Kidney (tissue), 14 donors: ENCODE results near the gene MED28. TPM values are rescaled to one million over a fixed set of nuclear protein-coding genes. Genes with fewer than 3 reads are reported as not detected.

Experiments used
- DNase-seq, 5 donors: peaks; one replicate each; pipeline ENCODE4 v3.0.0-alpha.2; 2013 to 2020
- FAIRE-seq: peaks from 2 replicates; lab custom pipeline; 2012; peaks lifted over from hg19 to GRCh38; lab: Jason Lieb, UNC
- H3K27ac ChIP-seq, 2 donors: one replicate each; pipeline ENCODE4 v1.7.0; 2013; ENCODE audit warnings: low read depth in 2 of 2, low read length in 2 of 2, inconsistent platforms in 1 of 2
- H3K27me3 ChIP-seq: one replicate; pipeline ENCODE4 v1.7.1; 2013; ENCODE audit warnings: low read length, inconsistent platforms; ENCODE audit not compliant: control insufficient read depth, insufficient read depth
- H3K36me3 ChIP-seq, 3 donors: one replicate each; pipeline versions ENCODE4 v1.7.0 to v1.7.1; 2013; ENCODE audit warnings: low read length in 3 of 3, control low read depth in 1 of 3, inconsistent platforms in 1 of 3; ENCODE audit not compliant: insufficient read depth in 3 of 3, control insufficient read depth in 2 of 3
- H3K4me1 ChIP-seq, 3 donors: one replicate each; pipeline versions ENCODE4 v1.7.0 to v1.7.1; 2013; ENCODE audit warnings: low read length in 3 of 3, inconsistent platforms in 1 of 3, low read depth in 1 of 3; ENCODE audit not compliant: control insufficient read depth in 2 of 3, insufficient read depth in 2 of 3
- H3K4me3 ChIP-seq, 3 donors: one replicate each; pipeline versions ENCODE4 v1.7.0 to v1.8.1; 2013; ENCODE audit warnings: low read length in 3 of 3, control low read depth in 1 of 3, inconsistent platforms in 1 of 3
- H3K9ac ChIP-seq, 3 donors: one replicate each; pipeline versions ENCODE4 v1.7.0 to v1.7.1; 2013; ENCODE audit warnings: low read length in 3 of 3, control low read depth in 1 of 3, inconsistent platforms in 1 of 3
- H3K9me3 ChIP-seq, 3 donors: one replicate each; pipeline versions ENCODE4 v1.7.0 to v1.7.1; 2013; ENCODE audit warnings: low read length in 3 of 3, control low read depth in 1 of 3, inconsistent platforms in 1 of 3; ENCODE audit not compliant: control insufficient read depth in 2 of 3, insufficient read depth in 1 of 3
- CTCF ChIP-seq: IDR thresholded peaks from 3 replicates; pipeline ENCODE4 v1.5.1; 2012; ENCODE audit warnings: mild to moderate bottlenecking, moderate library complexity, borderline replicate concordance; ENCODE audit not compliant: insufficient read depth; ENCODE audit errors: extremely low read depth
- intact Hi-C: fragments of 100-400 bp; cut with DNase I; formaldehyde crosslinking; loops from one replicate; pipeline ENCODE4 v1.11.1; 2022
- polyA plus RNA-seq: library from polyadenylated mRNA; stranded (reverse); fragments of 350-450 nt; fragmentation: Illumina TruSeq; extraction: RNeasy Lipid Tissue Mini Kit (QIAGEN cat#74804); gene quantifications from one replicate; pipeline ENCODE4 v1.2.3, GENCODE V29; 2014; ENCODE audit warnings: low read depth, low replicate concordance; ENCODE audit not compliant: insufficient read depth
- total RNA-seq: library from RNA; stranded (reverse); fragmentation: NEBNext Ultra II Directional; extraction: Animal tissue kit (Norgen Biotek cat#: 25700); gene quantifications from one replicate; pipeline ENCODE4 v1.2.1, GENCODE V29; 2021
- donor health status: control.
- donor health status: control.
- donor health status: control.
- donor health status: control.
- donor health status: control.
- donor health status: DM: yes; HTN: yes; CAD: no.
- donor health status: Normal renal cell carcinoma (clear cell type).

Gene MED28
- total and polyA plus RNA-seq, 2 donors from 2014 or later = 26.1 to 45.2 TPM

GRCh38 chr4:17587094-17587822 lies 27.2 kb upstream of the MED28 start:
- no peak for DNase-seq
- H3K9me3 ChIP-seq = no peaks in the 10 kb centered on the region
- no peak overlapping the region for H3K4me3 ChIP-seq
- no peaks in the 10 kb centered on the region for H3K27me3 ChIP-seq
- no peaks in the 10 kb centered on the region for H3K4me1 ChIP-seq
- H3K9ac ChIP-seq = no peak overlapping the region
- H3K36me3 ChIP-seq = peaks cover under 1 to 55% (median 33%) of the 10 kb centered on the region in 3 donors
- FAIRE-seq = no peak
- no peak overlapping the region for H3K27ac ChIP-seq
- intact Hi-C loops = no loop called here
- TF ChIP-seq CTCF = no peak

- FAIRE-seq (no peak), DNase-seq (no peak)
- H3K9me3 ChIP-seq = no peaks in the 10 kb centered on the region
- no peak overlapping the region for H3K9ac ChIP-seq
- H3K27me3 ChIP-seq = no peaks in the 10 kb centered on the region
- no peak overlapping the region for H3K27ac ChIP-seq
- intact Hi-C loops = no loop called here
- H3K4me3 ChIP-seq = no peak overlapping the region
- H3K4me1 ChIP-seq = no peaks in the 10 kb centered on the region
- H3K36me3 ChIP-seq = peaks cover 0 to 47% (median 22%) of the 10 kb centered on the region in 3 donors
- no peak for TF ChIP-seq CTCF
Measured at GRCh38 chr4:17589355-17589754, 25.1 kb upstream of the MED28 start.

- Histone ChIP-seq H3K4me1 (no peaks in the 10 kb centered on the region), H3K4me3 (no peak overlapping the region), H3K36me3 (peaks cover 2 to 72% (median 42%) of the 10 kb centered on the region in 3 donors), H3K27ac (no peak overlapping the region), H3K9ac (no peak overlapping the region), H3K9me3 (no peaks in the 10 kb centered on the region), H3K27me3 (no peaks in the 10 kb centered on the region)
- no peak for TF ChIP-seq CTCF
- FAIRE-seq (no peak), DNase-seq (no peak)
- intact Hi-C loops = no loop called here
Measured at GRCh38 chr4:17595471-17596005, 18.9 kb upstream of the MED28 start.
